ENCODE data around the gene UBE4B. TPM values are rescaled to one million over a fixed set of nuclear protein-coding genes. Genes with fewer than 3 reads are reported as not detected.

The UBE4B gene
- total and polyA plus RNA-seq, 4 donors, result 7.5 to 25.5 (median 16.6) TPM

GRCh38 chr1:10014016-10014415, 18.7 kb upstream of the UBE4B start:
- Histone ChIP-seq H3K9me3 (ENCODE audit: control insufficient read depth in 4 of 4, low read length in 3 of 4) (no peaks in the 10 kb centered on the region), H3K27me3 (ENCODE audit: control insufficient read depth in 4 of 4, insufficient read depth in 4 of 4, low read length in 3 of 4) (no peaks in the 10 kb centered on the region), H3K4me3 (ENCODE audit: low read depth in 1 of 3, low read length in 3 of 3) (no peak overlapping the region), H3K9ac (ENCODE audit: low read depth in 1 of 2, low read length in 2 of 2) (no peak overlapping the region), H3K4me1 (ENCODE audit: control insufficient read depth in 4 of 4, insufficient read depth in 4 of 4, low read length in 3 of 4) (no peaks in the 10 kb centered on the region), H3K27ac (ENCODE audit: low read depth in 1 of 2, low read length in 2 of 2) (no peak overlapping the region), H3K36me3 (ENCODE audit: control insufficient read depth in 4 of 4, insufficient read depth in 3 of 4, low read depth in 1 of 4, low read length in 3 of 4) (no peaks in the 10 kb centered on the region)
- no peak for DNase-seq (ENCODE audit: low spot score)
- TF ChIP-seq SP1 (IDR thresholded peaks at IDR 0.05) (no peak), ZBTB33 (IDR thresholded peaks at IDR 0.05) (no peak), FOXA2 (IDR thresholded peaks at IDR 0.05) (no peak), HNF4A (conservative IDR thresholded peaks at IDR 0.05) (no peak), CTCF (IDR thresholded peaks at IDR 0.05; ENCODE audit: low read depth, low read length, missing input control) (no peak), RAD21 (IDR thresholded peaks at IDR 0.05) (no peak), EGR1 (IDR thresholded peaks at IDR 0.05; ENCODE audit: low read depth in 2 of 2) (no peak)
- 88% methylated on average over 5 of the region's 5 CpGs for WGBS

- no peak for TF ChIP-seq RAD21 (IDR thresholded peaks at IDR 0.05)
- TF ChIP-seq EGR1 (IDR thresholded peaks at IDR 0.05; ENCODE audit: low read depth in 2 of 2), result no peak
- TF ChIP-seq SP1 (IDR thresholded peaks at IDR 0.05), result no peak
- no peak for TF ChIP-seq REST (IDR thresholded peaks at IDR 0.05)
- no peak for TF ChIP-seq ZBTB33 (IDR thresholded peaks at IDR 0.05)
- no peak for TF ChIP-seq CTCF (IDR thresholded peaks at IDR 0.05; ENCODE audit: low read depth, low read length, missing input control)
- no peak for TF ChIP-seq RXRA (IDR thresholded peaks at IDR 0.05)
- no peak for TF ChIP-seq MAX (IDR thresholded peaks at IDR 0.05)
- TF ChIP-seq FOXA1 (IDR thresholded peaks at IDR 0.05), result no peak
- no peak for TF ChIP-seq ATF3 (IDR thresholded peaks at IDR 0.05)
- TF ChIP-seq YY1 (IDR thresholded peaks at IDR 0.05), result no peak
- TF ChIP-seq GABPA (IDR thresholded peaks at IDR 0.05 in 1 of 2, conservative IDR thresholded peaks at IDR 0.05 in 1 of 2), result no peak
- no peak for TF ChIP-seq HNF4G (IDR thresholded peaks at IDR 0.05)
- TF ChIP-seq FOXA2 (IDR thresholded peaks at IDR 0.05), result no peak
- no peak for TF ChIP-seq TAF1 (conservative IDR thresholded peaks at IDR 0.05)
- TF ChIP-seq HNF4A (conservative IDR thresholded peaks at IDR 0.05), result no peak
- H3K36me3 ChIP-seq (ENCODE audit: control insufficient read depth in 4 of 4, insufficient read depth in 3 of 4, low read depth in 1 of 4, low read length in 3 of 4), result no peaks in the 10 kb centered on the region
- H3K9me3 ChIP-seq (ENCODE audit: control insufficient read depth in 4 of 4, low read length in 3 of 4), result no peaks in the 10 kb centered on the region
- no peak for DNase-seq (ENCODE audit: low spot score)
- no peaks in the 10 kb centered on the region for H3K4me1 ChIP-seq (ENCODE audit: control insufficient read depth in 4 of 4, insufficient read depth in 4 of 4, low read length in 3 of 4)
- H3K27ac ChIP-seq (ENCODE audit: low read depth in 1 of 2, low read length in 2 of 2), result no peak overlapping the region
- H3K4me3 ChIP-seq (ENCODE audit: low read depth in 1 of 3, low read length in 3 of 3), result no peak overlapping the region
- no peak overlapping the region for H3K9ac ChIP-seq (ENCODE audit: low read depth in 1 of 2, low read length in 2 of 2)
- H3K27me3 ChIP-seq (ENCODE audit: control insufficient read depth in 4 of 4, insufficient read depth in 4 of 4, low read length in 3 of 4), result no peaks in the 10 kb centered on the region
Measured at GRCh38 chr1:10019561-10019960, 13.2 kb upstream of the UBE4B start.
